Measurements from ENCODE around the gene MCU. TPM values are rescaled to one million over a fixed set of nuclear protein-coding genes. Genes with fewer than 3 reads are reported as not detected.
"Not testable (repeated sequence)": the region's sequence is repeated elsewhere in the genome, so short reads cannot be mapped to it uniquely, and the experiment has no call there.

The MCU gene
- total and polyA plus RNA-seq, 8 donors, result 15.2 to 90.1 (median 31.0) TPM

DNA sequence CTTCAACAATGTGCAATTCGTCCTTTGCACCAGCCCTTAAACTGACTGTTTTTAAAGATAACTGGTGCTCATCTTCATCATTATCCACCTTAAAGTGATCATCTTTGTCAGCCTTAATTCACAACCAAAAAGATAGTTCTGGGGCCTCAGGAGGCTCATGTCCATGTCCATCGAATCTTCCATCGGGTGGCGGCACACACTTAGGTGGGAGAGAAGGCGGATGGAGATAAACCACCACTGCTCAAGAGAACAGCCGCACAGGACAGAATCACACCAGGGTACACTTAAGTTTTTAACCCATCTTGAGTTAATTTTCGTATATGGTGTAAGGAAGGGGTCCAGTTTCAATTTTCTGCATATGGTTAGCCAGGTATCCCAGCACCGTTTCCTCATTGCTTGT, 226.4 kb downstream of the MCU start:
- no peak overlapping the region for H3K4me3 ChIP-seq
- WGBS, 5 donors, result 88 to 96% (median 91%) methylated on average over 8 of the region's 8 CpGs
- H3K36me3 ChIP-seq, result no peaks in the 10 kb centered on the region
- no peak for TF ChIP-seq CTCF (IDR thresholded peaks at IDR 0.05)
- TF ChIP-seq POLR2A (IDR thresholded peaks at IDR 0.05), result no peak
- no peak for TF ChIP-seq EP300 (IDR thresholded peaks at IDR 0.05)
- no peak for TF ChIP-seq POLR2AphosphoS5 (IDR thresholded peaks at IDR 0.05)
- no peak for DNase-seq
- H3K9me3 ChIP-seq, result peaks cover 0 to 19% (median 8%) of the 10 kb centered on the region in 4 donors
- no peak overlapping the region for H3K27ac ChIP-seq
- intact Hi-C loops (cut with DNase I; ENCODE audit: low total_unique reads), result no loop called here
- H3K27me3 ChIP-seq, result no peaks in the 10 kb centered on the region
- H3K4me1 ChIP-seq, result no peaks in the 10 kb centered on the region

DNA sequence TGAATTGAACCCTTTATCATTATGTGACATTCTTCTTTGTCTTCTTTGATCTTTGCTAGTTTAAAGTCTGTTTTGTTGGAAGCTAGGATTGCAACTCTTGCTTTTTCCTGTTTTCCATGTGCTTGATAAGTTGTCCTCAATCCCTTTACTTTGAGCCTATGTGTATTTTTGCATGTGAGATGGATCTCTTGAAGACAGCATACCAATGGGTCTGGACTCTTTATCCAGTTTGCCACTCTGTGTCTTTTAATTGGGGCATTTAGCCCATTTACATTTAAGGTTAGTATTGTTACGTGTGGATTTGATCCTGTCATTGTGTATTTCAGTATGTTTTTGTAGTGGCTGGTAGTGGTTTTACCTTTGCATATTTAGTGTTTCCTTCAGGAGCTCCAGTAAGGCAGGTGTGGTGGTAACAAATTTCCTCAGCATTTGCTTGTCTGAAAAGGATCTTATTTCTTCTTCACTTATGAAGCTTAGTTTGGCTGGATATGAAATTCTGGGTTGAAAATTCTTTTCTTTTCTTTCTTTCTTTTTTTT, 229.3 kb downstream of the MCU start:
- WGBS, 5 donors, result 92 to 99% (median 95%) methylated on average over 1 of the region's 1 CpG
- H3K4me1 ChIP-seq; DNase-seq; intact Hi-C loops (cut with DNase I; ENCODE audit: low total_unique reads); H3K4me3 ChIP-seq; H3K36me3 ChIP-seq; H3K27ac ChIP-seq; H3K27me3 ChIP-seq: not testable (repeated sequence)
- H3K9me3 ChIP-seq, result peaks cover 0 to 19% (median 8%) of the 10 kb centered on the region in 4 donors

GRCh38 chr10:72924351-72924750, 232.4 kb downstream of the MCU start:
- intact Hi-C loops (cut with DNase I; ENCODE audit: low total_unique reads), result no loop called here
- H3K27me3 ChIP-seq, result no peaks in the 10 kb centered on the region
- WGBS, 5 donors, result 95 to 97% (median 96%) methylated on average over 13 of the region's 13 CpGs
- no peak for DNase-seq
- H3K4me3 ChIP-seq, result no peak overlapping the region
- peaks cover 0 to 19% (median 8%) of the 10 kb centered on the region in 4 donors for H3K9me3 ChIP-seq
- peaks cover 0 to 6% (median 2%) of the 10 kb centered on the region in 4 donors for H3K4me1 ChIP-seq
- TF ChIP-seq CTCF (IDR thresholded peaks at IDR 0.05), result no peak
- no peak for TF ChIP-seq EP300 (IDR thresholded peaks at IDR 0.05)
- no peak for TF ChIP-seq POLR2A (IDR thresholded peaks at IDR 0.05)
- TF ChIP-seq POLR2AphosphoS5 (IDR thresholded peaks at IDR 0.05), result no peak
- H3K36me3 ChIP-seq, result no peaks in the 10 kb centered on the region
- H3K27ac ChIP-seq, result no peak overlapping the region

DNA sequence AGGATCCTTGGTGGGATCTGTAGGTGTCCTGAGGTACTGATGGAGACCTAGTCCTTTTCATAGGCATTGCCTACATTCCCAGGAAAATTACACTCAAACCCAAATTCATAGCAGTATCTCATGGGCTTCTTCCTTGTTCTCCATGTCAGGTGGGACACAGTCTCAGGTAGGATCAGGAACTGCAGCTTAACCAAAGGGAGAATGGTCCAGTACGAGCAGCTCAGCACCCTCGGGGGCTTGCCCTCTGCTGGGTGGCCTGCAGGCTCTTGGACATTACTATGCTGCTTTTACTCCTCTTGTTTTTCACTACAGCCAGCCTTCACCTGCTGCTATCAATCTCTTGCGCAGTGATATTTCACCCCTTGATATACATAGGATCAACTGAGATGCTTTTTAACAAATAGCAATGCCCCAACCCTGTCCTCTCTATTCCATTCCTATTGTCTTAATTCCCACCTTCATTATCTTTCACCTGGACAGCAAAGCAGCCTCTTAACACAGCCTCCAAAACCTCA, 234.1 kb downstream of the MCU start:
- DNase-seq, result no peak
- Histone ChIP-seq H3K4me1 (peaks cover 0 to 6% (median 2%) of the 10 kb centered on the region in 4 donors), H3K27ac (no peak overlapping the region), H3K9me3 (peaks cover 0 to 15% (median 6%) of the 10 kb centered on the region in 4 donors), H3K36me3 (no peaks in the 10 kb centered on the region), H3K27me3 (no peaks in the 10 kb centered on the region), H3K4me3 (no peak overlapping the region)
- 89 to 96% (median 91%) methylated on average over 3 of the region's 3 CpGs for WGBS, 5 donors
- TF ChIP-seq EP300 (IDR thresholded peaks at IDR 0.05) (no peak), CTCF (IDR thresholded peaks at IDR 0.05) (no peak), POLR2AphosphoS5 (IDR thresholded peaks at IDR 0.05) (no peak), POLR2A (IDR thresholded peaks at IDR 0.05) (no peak)
- intact Hi-C loops (cut with DNase I; ENCODE audit: low total_unique reads), result no loop called here

GRCh38 chr10:72927485-72927884, 235.5 kb downstream of the MCU start:
- intact Hi-C loops (cut with DNase I; ENCODE audit: low total_unique reads), result no loop called here
- WGBS, 5 donors, result 44 to 58% (median 48%) methylated on average over 5 of the region's 5 CpGs
- H3K36me3 ChIP-seq, result no peaks in the 10 kb centered on the region
- no peak overlapping the region for H3K4me3 ChIP-seq
- no peak overlapping the region for H3K27ac ChIP-seq
- peaks cover 0 to under 1% (median 0%) of the 10 kb centered on the region in 4 donors for H3K9me3 ChIP-seq
- no peak for TF ChIP-seq POLR2AphosphoS5 (IDR thresholded peaks at IDR 0.05)
- no peak for TF ChIP-seq EP300 (IDR thresholded peaks at IDR 0.05)
- no peak for TF ChIP-seq CTCF (IDR thresholded peaks at IDR 0.05)
- no peak for TF ChIP-seq POLR2A (IDR thresholded peaks at IDR 0.05)
- no peak for DNase-seq
- no peaks in the 10 kb centered on the region for H3K27me3 ChIP-seq
- peaks cover 0 to 6% (median 2%) of the 10 kb centered on the region in 4 donors for H3K4me1 ChIP-seq

All from stomach (tissue), 9 donors.